PC-9 (cell line): ENCODE measurements around the gene SCAMP1.

ENCODE experiments used
- EZH2 ChIP-seq: fragments of 200-600 bp; sonication (generic); IDR thresholded peaks from 2 replicates; pipeline ENCODE4 v1.8.0; 2017; ENCODE audit warnings: antibody characterized with exemption, low read depth
- TF ChIP-seq, protein P1 (sequence below): fragments of 200-600 bp; sonication (generic); conservative IDR thresholded peaks from 2 replicates; pipeline ENCODE4 v1.6.1; 2017; ENCODE audit warnings: mixed run types, antibody characterized with exemption, mild to moderate bottlenecking, moderate library complexity

DNA sequence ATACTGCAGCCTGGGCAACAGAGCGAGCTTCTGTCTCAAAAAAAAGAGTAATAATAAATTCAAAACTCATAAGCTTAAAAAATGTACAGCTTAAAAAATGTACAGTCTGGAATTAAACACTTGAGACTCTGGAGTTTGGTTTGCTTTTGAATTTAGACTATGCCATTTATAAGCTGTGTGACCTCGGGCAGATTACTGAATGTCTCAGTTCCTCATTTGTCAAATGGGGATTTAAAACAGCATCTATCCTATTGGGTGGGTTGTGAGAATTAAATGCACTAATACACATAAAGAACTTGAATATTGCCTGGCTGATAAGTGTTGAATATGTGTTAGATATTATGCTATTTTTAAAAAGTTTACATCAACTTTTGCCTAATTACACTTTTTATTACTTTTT is 98.4 kb downstream of the SCAMP1 start:
- TF ChIP-seq, protein P1, sequence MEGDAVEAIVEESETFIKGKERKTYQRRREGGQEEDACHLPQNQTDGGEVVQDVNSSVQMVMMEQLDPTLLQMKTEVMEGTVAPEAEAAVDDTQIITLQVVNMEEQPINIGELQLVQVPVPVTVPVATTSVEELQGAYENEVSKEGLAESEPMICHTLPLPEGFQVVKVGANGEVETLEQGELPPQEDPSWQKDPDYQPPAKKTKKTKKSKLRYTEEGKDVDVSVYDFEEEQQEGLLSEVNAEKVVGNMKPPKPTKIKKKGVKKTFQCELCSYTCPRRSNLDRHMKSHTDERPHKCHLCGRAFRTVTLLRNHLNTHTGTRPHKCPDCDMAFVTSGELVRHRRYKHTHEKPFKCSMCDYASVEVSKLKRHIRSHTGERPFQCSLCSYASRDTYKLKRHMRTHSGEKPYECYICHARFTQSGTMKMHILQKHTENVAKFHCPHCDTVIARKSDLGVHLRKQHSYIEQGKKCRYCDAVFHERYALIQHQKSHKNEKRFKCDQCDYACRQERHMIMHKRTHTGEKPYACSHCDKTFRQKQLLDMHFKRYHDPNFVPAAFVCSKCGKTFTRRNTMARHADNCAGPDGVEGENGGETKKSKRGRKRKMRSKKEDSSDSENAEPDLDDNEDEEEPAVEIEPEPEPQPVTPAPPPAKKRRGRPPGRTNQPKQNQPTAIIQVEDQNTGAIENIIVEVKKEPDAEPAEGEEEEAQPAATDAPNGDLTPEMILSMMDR = no peak
- TF ChIP-seq EZH2 = no peak
